ENCODE measurements around the gene EPB42. TPM values are rescaled to one million over a fixed set of nuclear protein-coding genes. Genes with fewer than 3 reads are reported as not detected.
"Not testable (repeated sequence)": the region's sequence is repeated elsewhere in the genome, so short reads cannot be mapped to it uniquely, and the experiment has no call there.

EPB42 gene
- total and polyA plus RNA-seq, 2 of the 4 experiments (the other 2 are of a cell fraction) = not detected

- H4K91ac ChIP-seq (ENCODE audit: insufficient read depth, low read depth, low read length); H3K18ac ChIP-seq (ENCODE audit: low read depth, low read length); H4K5ac ChIP-seq (ENCODE audit: low read depth, low read length); H2BK20ac ChIP-seq (ENCODE audit: low read depth, low read length); H4K8ac ChIP-seq (ENCODE audit: low read depth in 2 of 2, low read length in 2 of 2); H3K79me1 ChIP-seq (ENCODE audit: low read depth in 1 of 2, low read length in 2 of 2); H3K4me1 ChIP-seq (ENCODE audit: control insufficient read depth, insufficient read depth, low read length); H3K9me3 ChIP-seq (ENCODE audit: control insufficient read depth, insufficient read depth, low read length); intact Hi-C loops (cut with micrococcal nuclease); H2AK5ac ChIP-seq (ENCODE audit: low read depth, low read length); H2AK9ac ChIP-seq (replicated peaks; ENCODE audit: low read depth, low read length, poor library complexity); DNase-seq; CTCF ChIA-PET; H3K14ac ChIP-seq (replicated peaks; ENCODE audit: low read depth, low read length); dilution Hi-C loops (cut with HindIII; ENCODE audit: low sequenced_read_pairs, unreplicated experiment); in situ Hi-C loops (cut with MboI; ENCODE audit: low sequenced_read_pairs); ATAC-seq (ENCODE audit: low read depth); H3K9me1 ChIP-seq (ENCODE audit: insufficient read depth, low read length); POLR2A ChIA-PET (ENCODE audit: unreplicated experiment); H2BK120ac ChIP-seq (ENCODE audit: low read depth, low read length); H2BK5ac ChIP-seq (ENCODE audit: low read depth, low read length, poor library complexity, severe bottlenecking); H4K20me1 ChIP-seq (ENCODE audit: insufficient read depth, low read length); H2BK15ac ChIP-seq (ENCODE audit: low read depth, low read length); BruUV-seq (replicated peaks); H3K23ac ChIP-seq (ENCODE audit: low read depth, low read length); H3K56ac ChIP-seq (ENCODE audit: extremely low read depth, insufficient read depth, low read length); H3K27me3 ChIP-seq (ENCODE audit: control insufficient read depth, insufficient read depth, low read length); H3K9ac ChIP-seq (ENCODE audit: low read depth, low read length); H2AFZ ChIP-seq (replicated peaks; ENCODE audit: low read length, poor library complexity); H3K36me3 ChIP-seq (ENCODE audit: control insufficient read depth, insufficient read depth, low read length); H3K4ac ChIP-seq (ENCODE audit: low read depth, low read length); H3K27ac ChIP-seq (ENCODE audit: insufficient read depth, low read length); H3K4me2 ChIP-seq (ENCODE audit: low read depth, low read length); H3K4me3 ChIP-seq (ENCODE audit: insufficient read depth, low read depth, low read length): not testable (repeated sequence)
- no CpG with 5 or more reads among the region's 2 CpGs for WGBS, 2 experiments (ENCODE audit: extremely low coverage in 2 of 2, insufficient read length in 1 of 2)
Measured at GRCh38 chr15:43177147-43177546, 43.7 kb downstream of the EPB42 start.

- H3K27ac ChIP-seq (ENCODE audit: insufficient read depth, low read length); H2AK5ac ChIP-seq (ENCODE audit: low read depth, low read length); H4K8ac ChIP-seq (ENCODE audit: low read depth in 2 of 2, low read length in 2 of 2); H2AK9ac ChIP-seq (replicated peaks; ENCODE audit: low read depth, low read length, poor library complexity); H2BK15ac ChIP-seq (ENCODE audit: low read depth, low read length); H3K79me1 ChIP-seq (ENCODE audit: low read depth in 1 of 2, low read length in 2 of 2); ATAC-seq (ENCODE audit: low read depth); in situ Hi-C loops (cut with MboI; ENCODE audit: low sequenced_read_pairs); H3K23ac ChIP-seq (ENCODE audit: low read depth, low read length); H3K4me3 ChIP-seq (ENCODE audit: insufficient read depth, low read depth, low read length); H3K4me1 ChIP-seq (ENCODE audit: control insufficient read depth, insufficient read depth, low read length); H3K27me3 ChIP-seq (ENCODE audit: control insufficient read depth, insufficient read depth, low read length); DNase-seq; intact Hi-C loops (cut with micrococcal nuclease); H3K14ac ChIP-seq (replicated peaks; ENCODE audit: low read depth, low read length); H4K5ac ChIP-seq (ENCODE audit: low read depth, low read length); H3K36me3 ChIP-seq (ENCODE audit: control insufficient read depth, insufficient read depth, low read length); H3K9me3 ChIP-seq (ENCODE audit: control insufficient read depth, insufficient read depth, low read length); H3K4ac ChIP-seq (ENCODE audit: low read depth, low read length); dilution Hi-C loops (cut with HindIII; ENCODE audit: low sequenced_read_pairs, unreplicated experiment); H3K9ac ChIP-seq (ENCODE audit: low read depth, low read length); H3K18ac ChIP-seq (ENCODE audit: low read depth, low read length); H4K91ac ChIP-seq (ENCODE audit: insufficient read depth, low read depth, low read length); CTCF ChIA-PET; POLR2A ChIA-PET (ENCODE audit: unreplicated experiment); H2BK5ac ChIP-seq (ENCODE audit: low read depth, low read length, poor library complexity, severe bottlenecking); H2AFZ ChIP-seq (replicated peaks; ENCODE audit: low read length, poor library complexity); H3K56ac ChIP-seq (ENCODE audit: extremely low read depth, insufficient read depth, low read length); H3K9me1 ChIP-seq (ENCODE audit: insufficient read depth, low read length); H4K20me1 ChIP-seq (ENCODE audit: insufficient read depth, low read length); H3K4me2 ChIP-seq (ENCODE audit: low read depth, low read length); BruUV-seq (replicated peaks); H2BK20ac ChIP-seq (ENCODE audit: low read depth, low read length); H2BK120ac ChIP-seq (ENCODE audit: low read depth, low read length): not testable (repeated sequence)
- WGBS, 2 experiments (ENCODE audit: extremely low coverage in 2 of 2, insufficient read length in 1 of 2) = 100% methylated on average over 9 of the region's 25 CpGs; no CpG with 5 or more reads in 1 of the 2 experiments
Measured at GRCh38 chr15:43175656-43176309, 45.0 kb downstream of the EPB42 start.

Data from IMR-90 (cell line).